ENCODE data around the gene VTI1A. TPM values are rescaled to one million over a fixed set of nuclear protein-coding genes. Genes with fewer than 3 reads are reported as not detected.

The VTI1A gene
- polyA plus RNA-seq, 1 experiment = 20.4 TPM

DNA sequence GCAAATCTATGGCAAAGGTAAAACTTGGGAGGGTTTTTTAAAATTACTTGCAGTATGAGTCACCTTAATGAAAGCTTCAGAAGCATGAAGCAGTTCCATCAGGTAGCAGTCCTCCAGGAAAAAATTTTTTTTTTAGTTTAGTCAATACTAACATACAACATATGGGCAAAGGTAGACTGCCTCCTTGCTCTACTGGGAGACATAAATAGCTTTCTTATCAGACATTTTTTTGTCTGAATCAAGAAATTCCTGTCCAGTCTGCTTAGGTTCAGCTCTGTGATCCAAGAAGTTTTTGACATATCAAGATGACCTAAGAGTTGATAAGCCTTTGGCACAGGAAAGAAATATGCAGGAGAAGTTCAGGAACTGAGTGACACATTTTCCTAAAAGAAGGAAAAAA, 331.6 kb downstream of the VTI1A start:
- H3K27ac ChIP-seq (ENCODE audit: low read depth, low read length) = no peak overlapping the region
- no peaks in the 10 kb centered on the region for H3K9me3 ChIP-seq (ENCODE audit: control insufficient read depth, insufficient read depth, low read length)
- TF ChIP-seq, protein P1, sequence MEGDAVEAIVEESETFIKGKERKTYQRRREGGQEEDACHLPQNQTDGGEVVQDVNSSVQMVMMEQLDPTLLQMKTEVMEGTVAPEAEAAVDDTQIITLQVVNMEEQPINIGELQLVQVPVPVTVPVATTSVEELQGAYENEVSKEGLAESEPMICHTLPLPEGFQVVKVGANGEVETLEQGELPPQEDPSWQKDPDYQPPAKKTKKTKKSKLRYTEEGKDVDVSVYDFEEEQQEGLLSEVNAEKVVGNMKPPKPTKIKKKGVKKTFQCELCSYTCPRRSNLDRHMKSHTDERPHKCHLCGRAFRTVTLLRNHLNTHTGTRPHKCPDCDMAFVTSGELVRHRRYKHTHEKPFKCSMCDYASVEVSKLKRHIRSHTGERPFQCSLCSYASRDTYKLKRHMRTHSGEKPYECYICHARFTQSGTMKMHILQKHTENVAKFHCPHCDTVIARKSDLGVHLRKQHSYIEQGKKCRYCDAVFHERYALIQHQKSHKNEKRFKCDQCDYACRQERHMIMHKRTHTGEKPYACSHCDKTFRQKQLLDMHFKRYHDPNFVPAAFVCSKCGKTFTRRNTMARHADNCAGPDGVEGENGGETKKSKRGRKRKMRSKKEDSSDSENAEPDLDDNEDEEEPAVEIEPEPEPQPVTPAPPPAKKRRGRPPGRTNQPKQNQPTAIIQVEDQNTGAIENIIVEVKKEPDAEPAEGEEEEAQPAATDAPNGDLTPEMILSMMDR (IDR thresholded peaks at IDR 0.05; ENCODE audit: low read depth, low read length) = no peak
- H3K4me3 ChIP-seq (ENCODE audit: low read depth, low read length) = no peak overlapping the region
- ChIA-PET CTCF (interaction anchor here (1.1 to 2.3 kb wide), 6 partner anchors 35 to 607 kb away, joined by 3 to 9 read pairs (median 4); no protein-coding TSS in a partner anchor), POLR2A (interaction anchor here (0.5 to 1.1 kb wide), 2 partner anchors 31 to 33 kb away, joined by 3 to 5 read pairs; no protein-coding TSS in a partner anchor)
- no peaks in the 10 kb centered on the region for H3K27me3 ChIP-seq (ENCODE audit: control insufficient read depth, insufficient read depth, low read length)
- no peak for DNase-seq (ENCODE audit: low read depth, low spot score)

DNA sequence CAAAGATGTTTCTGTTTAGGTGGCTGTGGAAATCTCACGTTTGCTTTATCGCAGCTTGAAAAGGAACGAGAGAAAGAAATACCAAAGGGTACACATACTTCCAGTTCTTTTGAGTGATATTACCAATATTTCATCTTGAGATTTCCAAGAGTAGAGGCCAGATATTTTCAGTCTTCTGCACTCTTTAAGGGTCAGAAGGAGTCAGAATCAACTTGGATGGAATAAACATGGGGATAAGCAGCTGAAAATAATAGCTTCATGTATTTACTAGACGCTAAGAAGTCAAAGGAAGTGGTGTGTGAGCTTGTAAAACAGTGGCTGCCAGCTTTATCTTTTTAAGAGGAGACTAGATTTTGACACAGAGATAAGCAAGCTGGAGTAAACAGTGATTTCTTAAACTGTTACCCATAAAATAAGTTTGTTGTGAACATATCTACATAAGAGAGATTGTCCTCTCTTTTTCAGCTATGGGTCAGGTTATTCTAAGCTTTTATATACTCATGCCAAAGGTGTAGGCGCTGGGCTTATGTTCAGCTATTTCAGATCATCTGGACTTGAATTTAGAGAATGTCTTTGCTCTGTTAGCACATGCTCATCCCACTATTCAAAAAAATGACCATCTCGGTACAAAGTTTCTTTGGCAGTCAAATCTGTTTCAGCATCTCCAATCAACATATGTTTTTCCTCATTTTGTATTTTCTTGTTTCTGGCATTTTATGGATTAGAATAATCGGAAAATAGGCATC, 332.2 kb downstream of the VTI1A start:
- Histone ChIP-seq H3K27me3 (ENCODE audit: control insufficient read depth, insufficient read depth, low read length) (no peaks in the 10 kb centered on the region), H3K9me3 (ENCODE audit: control insufficient read depth, insufficient read depth, low read length) (no peaks in the 10 kb centered on the region), H3K4me3 (ENCODE audit: low read depth, low read length) (no peak overlapping the region), H3K27ac (ENCODE audit: low read depth, low read length) (no peak overlapping the region)
- TF ChIP-seq, protein P1 (IDR thresholded peaks at IDR 0.05; ENCODE audit: low read depth, low read length) = no peak
- POLR2A ChIA-PET = interaction anchor here (0.5 to 1.1 kb wide), 3 partner anchors 31 to 188 kb away, joined by 3 to 6 read pairs (median 5); no protein-coding TSS in a partner anchor
- CTCF ChIA-PET = interaction anchor here (1.1 to 2.3 kb wide), 6 partner anchors 35 to 606 kb away, joined by 3 to 9 read pairs (median 4); no protein-coding TSS in a partner anchor
- DNase-seq (ENCODE audit: low read depth, low spot score) = no peak

GRCh38 chr10:112782200-112782907, 335.3 kb downstream of the VTI1A start:
- POLR2A ChIA-PET = interaction anchor here (0.8 kb wide), 1 partner anchor 288 kb away, joined by 3 read pairs; no protein-coding TSS in a partner anchor
- Histone ChIP-seq H3K27me3 (ENCODE audit: control insufficient read depth, insufficient read depth, low read length) (no peaks in the 10 kb centered on the region), H3K9me3 (ENCODE audit: control insufficient read depth, insufficient read depth, low read length) (no peaks in the 10 kb centered on the region), H3K4me3 (ENCODE audit: low read depth, low read length) (no peak overlapping the region), H3K27ac (ENCODE audit: low read depth, low read length) (no peak overlapping the region)
- DNase-seq (ENCODE audit: low read depth, low spot score) = no peak
- TF ChIP-seq, protein P1 (IDR thresholded peaks at IDR 0.05; ENCODE audit: low read depth, low read length) = no peak
- CTCF ChIA-PET = interaction anchor here (1.1 kb wide), 1 partner anchor 344 kb away, joined by 3 read pairs; no protein-coding TSS in a partner anchor

- ChIA-PET CTCF (interaction anchor here (1.1 kb wide), 1 partner anchor 342 kb away, joined by 3 read pairs; no protein-coding TSS in a partner anchor), POLR2A (no interaction called here)
- no peak overlapping the region for H3K4me3 ChIP-seq (ENCODE audit: low read depth, low read length)
- H3K27ac ChIP-seq (ENCODE audit: low read depth, low read length) = no peak overlapping the region
- no peak for DNase-seq (ENCODE audit: low read depth, low spot score)
- H3K9me3 ChIP-seq (ENCODE audit: control insufficient read depth, insufficient read depth, low read length) = no peaks in the 10 kb centered on the region
- H3K27me3 ChIP-seq (ENCODE audit: control insufficient read depth, insufficient read depth, low read length) = no peaks in the 10 kb centered on the region
- TF ChIP-seq, protein P1 (IDR thresholded peaks at IDR 0.05; ENCODE audit: low read depth, low read length) = no peak
Measured at GRCh38 chr10:112783351-112784021, 336.5 kb downstream of the VTI1A start.
